Astrocyte (in vitro differentiated cells and primary cell): Measurements from ENCODE around the gene SCTR. TPM values are rescaled to one million over a fixed set of nuclear protein-coding genes. Genes with fewer than 3 reads are reported as not detected.

Experiments used
- DNase-seq: peaks from one replicate; pipeline ENCODE4 v3.0.0-alpha.2; 2010; ENCODE audit warnings: low read depth
- FAIRE-seq: peaks from 2 replicates; lab custom pipeline; 2011; peaks lifted over from hg19 to GRCh38; lab: Jason Lieb, UNC
- H2AFZ ChIP-seq: 2 replicates; pipeline ENCODE4 v1.6.0; 2012; ENCODE audit warnings: low read depth, low read length, inconsistent platforms
- H3K27ac ChIP-seq: 2 replicates; pipeline ENCODE4 v1.5.1; 2011; ENCODE audit warnings: low read depth, low read length, inconsistent platforms
- H3K27me3 ChIP-seq: 2 replicates; pipeline ENCODE4 v1.6.0; 2011; ENCODE audit warnings: low read length, inconsistent platforms; ENCODE audit not compliant: insufficient read depth
- H3K36me3 ChIP-seq: 2 replicates; pipeline ENCODE4 v1.5.1; 2011; ENCODE audit warnings: low read length, inconsistent platforms; ENCODE audit not compliant: insufficient read depth
- H3K4me1 ChIP-seq: 2 replicates; pipeline ENCODE4 v1.5.1; 2011; ENCODE audit warnings: low read length, inconsistent platforms; ENCODE audit not compliant: insufficient read depth
- H3K4me2 ChIP-seq: 2 replicates; pipeline ENCODE4 v1.6.0; 2012; ENCODE audit warnings: low read length, inconsistent platforms
- H3K4me3 ChIP-seq: 2 replicates; pipeline ENCODE4 v1.5.1; 2011; ENCODE audit warnings: low read depth, mild to moderate bottlenecking, low read length, inconsistent platforms; ENCODE audit not compliant: insufficient read depth
- H3K79me2 ChIP-seq: 2 replicates; pipeline ENCODE4 v1.6.0; 2012; ENCODE audit warnings: mild to moderate bottlenecking, low read length, inconsistent platforms; ENCODE audit not compliant: insufficient read depth
- H3K9ac ChIP-seq: 2 replicates; pipeline ENCODE4 v1.6.0; 2012; ENCODE audit warnings: mild to moderate bottlenecking, low read length, inconsistent platforms
- H3K9me3 ChIP-seq: 2 replicates; pipeline ENCODE4 v1.5.1; 2012; ENCODE audit warnings: low read depth, mild to moderate bottlenecking, low read length, inconsistent platforms; ENCODE audit not compliant: insufficient read depth
- H4K20me1 ChIP-seq: 2 replicates; pipeline ENCODE4 v1.6.0; 2012; ENCODE audit warnings: low read length, inconsistent platforms; ENCODE audit not compliant: insufficient read depth
- H3K27ac Mint-ChIP-seq: one replicate; pipeline ENCODE4 v1.8.0; 2021; ENCODE audit warnings: mild to moderate bottlenecking, mixed read lengths; ENCODE audit not compliant: unreplicated experiment
- H3K27me3 Mint-ChIP-seq: one replicate; pipeline ENCODE4 v1.8.0; 2021; ENCODE audit warnings: low read depth, mixed read lengths; ENCODE audit not compliant: unreplicated experiment
- H3K36me3 Mint-ChIP-seq: one replicate; pipeline ENCODE4 v1.8.0; 2021; ENCODE audit warnings: low read depth, mixed read lengths; ENCODE audit not compliant: unreplicated experiment
- H3K4me1 Mint-ChIP-seq: one replicate; pipeline ENCODE4 v1.8.0; 2021; ENCODE audit warnings: low read depth, mixed read lengths; ENCODE audit not compliant: unreplicated experiment
- H3K4me3 Mint-ChIP-seq: one replicate; pipeline ENCODE4 v1.8.0; 2021; ENCODE audit warnings: mild to moderate bottlenecking, moderate library complexity, mixed read lengths; ENCODE audit not compliant: unreplicated experiment
- H3K9me3 Mint-ChIP-seq: one replicate; pipeline ENCODE4 v1.8.0; 2021; ENCODE audit warnings: mild to moderate bottlenecking, mixed read lengths; ENCODE audit not compliant: unreplicated experiment
- EZH2 ChIP-seq: IDR thresholded peaks from 2 replicates; pipeline ENCODE4 v1.6.1; 2012; ENCODE audit warnings: mild to moderate bottlenecking, low read length, inconsistent platforms; ENCODE audit not compliant: insufficient read depth
- total RNA-seq: library from RNA; stranded (reverse); gene quantifications from 2 replicates; pipeline ENCODE4 v1.2.1, GENCODE V29; 2021
- TF ChIP-seq, protein P1 (sequence below): IDR thresholded peaks from 2 replicates; pipeline ENCODE4 v1.5.1; 2011; ENCODE audit warnings: low read depth, mild to moderate bottlenecking, inconsistent platforms, low read length, moderate library complexity; ENCODE audit not compliant: insufficient read depth

Gene SCTR
- total RNA-seq, 1 donor from 2014 or later, result not detected

DNA sequence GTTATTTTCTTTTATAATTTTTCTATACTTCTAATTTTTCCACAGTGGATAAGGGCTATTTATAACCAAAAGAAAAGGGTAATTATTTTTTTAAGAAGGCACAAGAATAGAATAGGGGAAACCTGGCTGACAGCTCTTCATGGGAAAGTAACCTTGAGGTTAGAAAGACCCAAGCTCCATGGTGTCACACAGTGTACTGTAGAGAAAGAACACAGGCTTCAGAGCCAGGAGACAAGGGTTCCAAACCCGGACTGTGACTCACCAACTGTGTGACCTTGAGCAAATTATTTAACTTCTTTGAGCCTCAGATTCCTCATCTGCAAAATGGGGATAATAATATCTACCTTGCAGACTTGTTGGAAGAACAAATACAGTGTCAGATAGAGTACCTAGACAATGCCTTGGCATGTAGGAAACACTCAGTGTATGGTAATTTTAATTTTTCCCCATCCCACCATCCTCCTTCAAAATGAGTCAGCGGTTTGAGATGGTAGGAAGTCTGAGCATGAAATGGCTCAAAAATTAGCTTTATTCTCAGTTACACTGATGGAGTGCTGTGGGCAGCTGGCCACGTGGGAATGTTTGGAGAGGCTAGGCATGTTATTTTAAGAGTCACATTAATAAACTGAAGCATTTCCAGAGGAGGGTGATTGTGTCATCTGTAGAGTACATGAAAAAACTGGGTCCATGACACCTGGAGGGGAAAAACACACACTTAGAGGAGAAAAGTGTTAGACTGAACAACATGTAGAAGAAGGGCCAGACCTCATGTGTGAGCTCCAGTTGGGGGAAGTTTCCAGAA lies 55.9 kb downstream of the SCTR start:
- Histone ChIP-seq H3K27me3 (no peaks in the 10 kb centered on the region), H3K4me1 (no peaks in the 10 kb centered on the region), H3K27ac (no peak overlapping the region), H3K36me3 (no peaks in the 10 kb centered on the region), H4K20me1 (no peaks in the 10 kb centered on the region), H3K9ac (no peak overlapping the region), H2AFZ (no peak overlapping the region), H3K9me3 (no peaks in the 10 kb centered on the region), H3K4me3 (no peak overlapping the region), H3K79me2 (no peaks in the 10 kb centered on the region), H3K4me2 (no peak overlapping the region)
- FAIRE-seq, result no peak
- Mint-ChIP-seq H3K36me3 (no peaks in the 10 kb centered on the region), H3K4me3 (no peak overlapping the region), H3K4me1 (peaks cover 12% of the 10 kb centered on the region), H3K27me3 (peaks cover 25% of the 10 kb centered on the region), H3K9me3 (no peaks in the 10 kb centered on the region), H3K27ac (peak overlapping the region; percentile 1)
- TF ChIP-seq, protein P1, sequence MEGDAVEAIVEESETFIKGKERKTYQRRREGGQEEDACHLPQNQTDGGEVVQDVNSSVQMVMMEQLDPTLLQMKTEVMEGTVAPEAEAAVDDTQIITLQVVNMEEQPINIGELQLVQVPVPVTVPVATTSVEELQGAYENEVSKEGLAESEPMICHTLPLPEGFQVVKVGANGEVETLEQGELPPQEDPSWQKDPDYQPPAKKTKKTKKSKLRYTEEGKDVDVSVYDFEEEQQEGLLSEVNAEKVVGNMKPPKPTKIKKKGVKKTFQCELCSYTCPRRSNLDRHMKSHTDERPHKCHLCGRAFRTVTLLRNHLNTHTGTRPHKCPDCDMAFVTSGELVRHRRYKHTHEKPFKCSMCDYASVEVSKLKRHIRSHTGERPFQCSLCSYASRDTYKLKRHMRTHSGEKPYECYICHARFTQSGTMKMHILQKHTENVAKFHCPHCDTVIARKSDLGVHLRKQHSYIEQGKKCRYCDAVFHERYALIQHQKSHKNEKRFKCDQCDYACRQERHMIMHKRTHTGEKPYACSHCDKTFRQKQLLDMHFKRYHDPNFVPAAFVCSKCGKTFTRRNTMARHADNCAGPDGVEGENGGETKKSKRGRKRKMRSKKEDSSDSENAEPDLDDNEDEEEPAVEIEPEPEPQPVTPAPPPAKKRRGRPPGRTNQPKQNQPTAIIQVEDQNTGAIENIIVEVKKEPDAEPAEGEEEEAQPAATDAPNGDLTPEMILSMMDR, result no peak
- no peak for TF ChIP-seq EZH2
- DNase-seq, result peak; percentile 76

DNA sequence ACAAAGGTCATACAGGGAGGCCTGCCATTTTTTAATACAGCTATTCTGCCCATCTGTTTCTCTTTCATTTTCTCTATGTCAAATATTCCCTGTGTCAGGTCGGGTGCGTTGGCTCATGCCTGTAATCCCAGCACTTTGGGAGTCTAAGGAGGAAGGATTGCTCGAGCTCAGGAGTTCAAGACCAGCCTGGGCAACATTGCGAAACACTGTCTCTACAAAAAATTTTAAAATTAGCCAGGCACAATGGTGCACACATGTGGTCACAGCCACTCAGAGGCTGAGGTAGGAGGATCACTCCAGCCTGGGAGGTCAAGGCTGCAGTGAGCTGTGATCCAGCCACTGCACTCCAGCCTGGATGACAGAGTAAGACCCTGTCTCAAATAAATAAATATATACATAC lies 57.9 kb downstream of the SCTR start:
- Mint-ChIP-seq H3K27ac (no peak overlapping the region), H3K27me3 (peaks cover 11% of the 10 kb centered on the region), H3K36me3 (no peaks in the 10 kb centered on the region), H3K4me3 (no peak overlapping the region), H3K9me3 (no peaks in the 10 kb centered on the region), H3K4me1 (peaks cover 17% of the 10 kb centered on the region)
- no peak for DNase-seq
- H3K4me3 ChIP-seq, result no peak overlapping the region
- H3K36me3 ChIP-seq, result no peaks in the 10 kb centered on the region
- no peaks in the 10 kb centered on the region for H3K9me3 ChIP-seq
- TF ChIP-seq EZH2, result no peak
- TF ChIP-seq, protein P1, result no peak
- H3K9ac ChIP-seq, result no peak overlapping the region
- no peak for FAIRE-seq
- H2AFZ ChIP-seq, result no peak overlapping the region
- H4K20me1 ChIP-seq, result no peaks in the 10 kb centered on the region
- no peak overlapping the region for H3K4me2 ChIP-seq
- H3K4me1 ChIP-seq, result no peaks in the 10 kb centered on the region
- no peaks in the 10 kb centered on the region for H3K27me3 ChIP-seq
- no peaks in the 10 kb centered on the region for H3K79me2 ChIP-seq
- H3K27ac ChIP-seq, result no peak overlapping the region

DNA sequence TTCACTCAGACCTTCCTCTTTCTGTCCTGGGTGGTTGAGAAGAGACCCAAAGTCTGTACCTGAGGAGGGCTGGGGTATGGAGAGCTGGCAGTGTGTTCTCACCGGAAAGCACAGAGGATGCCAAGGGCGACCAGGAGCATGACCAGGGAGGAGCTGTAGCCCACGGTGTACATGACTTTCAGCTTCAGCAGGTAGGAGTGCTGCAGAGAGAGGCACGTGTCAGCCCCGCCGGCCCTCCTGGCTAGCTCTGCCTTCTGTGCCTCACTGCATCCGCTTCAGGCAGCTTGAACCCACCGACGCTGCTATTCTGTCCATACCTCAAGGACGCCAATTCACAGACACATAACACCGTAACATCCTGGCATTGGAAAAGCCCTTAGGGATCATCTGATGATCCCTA lies 58.6 kb downstream of the SCTR start:
- H3K4me3 ChIP-seq, result no peak overlapping the region
- FAIRE-seq (no peak), DNase-seq (no peak)
- H3K4me1 Mint-ChIP-seq, result peaks cover 15% of the 10 kb centered on the region
- no peak overlapping the region for H2AFZ ChIP-seq
- H3K4me2 ChIP-seq, result no peak overlapping the region
- H3K36me3 ChIP-seq, result no peaks in the 10 kb centered on the region
- no peaks in the 10 kb centered on the region for H3K27me3 ChIP-seq
- no peaks in the 10 kb centered on the region for H3K9me3 ChIP-seq
- no peak overlapping the region for H3K4me3 Mint-ChIP-seq
- H3K79me2 ChIP-seq, result no peaks in the 10 kb centered on the region
- no peak overlapping the region for H3K9ac ChIP-seq
- H3K9me3 Mint-ChIP-seq, result peaks cover 4% of the 10 kb centered on the region
- H4K20me1 ChIP-seq, result no peaks in the 10 kb centered on the region
- no peak overlapping the region for H3K27ac Mint-ChIP-seq
- no peak overlapping the region for H3K27ac ChIP-seq
- no peak for TF ChIP-seq EZH2
- TF ChIP-seq, protein P1, result no peak
- peaks cover 5% of the 10 kb centered on the region for H3K27me3 Mint-ChIP-seq
- no peaks in the 10 kb centered on the region for H3K36me3 Mint-ChIP-seq
- no peaks in the 10 kb centered on the region for H3K4me1 ChIP-seq
